Dermis blood vessel endothelial cell (primary cell): ENCODE data around the gene PAPOLB. TPM values are rescaled to one million over a fixed set of nuclear protein-coding genes. Genes with fewer than 3 reads are reported as not detected.
"Not testable (repeated sequence)": the region's sequence is repeated elsewhere in the genome, so short reads cannot be mapped to it uniquely, and the experiment has no call there.

Experiments
- DNase-seq: peaks from one replicate; pipeline ENCODE4 v3.0.0; 2010
- total RNA-seq: library from RNA; depleted of rRNA; stranded (reverse); fragments of >200 nt; gene quantifications from 2 replicates; pipeline ENCODE4 v1.2.3, GENCODE V29; 2014

Gene PAPOLB
- 0.23 and 0.34 TPM in 2 replicates for total RNA-seq

- DNase-seq: no peak
Observed at GRCh38 chr7:4861673-4862072, at the start of gene PAPOLB. Gene PAPOLB (minus strand): TSS chr7:4862030. CDS start chr7:4861810, 220 bp downstream.

- no peak for DNase-seq
Observed at GRCh38 chr7:4911111-4911828, 49.4 kb upstream of the PAPOLB start.

GRCh38 chr7:4906682-4907081 lies 44.9 kb upstream of the PAPOLB start:
- no peak for DNase-seq

DNA sequence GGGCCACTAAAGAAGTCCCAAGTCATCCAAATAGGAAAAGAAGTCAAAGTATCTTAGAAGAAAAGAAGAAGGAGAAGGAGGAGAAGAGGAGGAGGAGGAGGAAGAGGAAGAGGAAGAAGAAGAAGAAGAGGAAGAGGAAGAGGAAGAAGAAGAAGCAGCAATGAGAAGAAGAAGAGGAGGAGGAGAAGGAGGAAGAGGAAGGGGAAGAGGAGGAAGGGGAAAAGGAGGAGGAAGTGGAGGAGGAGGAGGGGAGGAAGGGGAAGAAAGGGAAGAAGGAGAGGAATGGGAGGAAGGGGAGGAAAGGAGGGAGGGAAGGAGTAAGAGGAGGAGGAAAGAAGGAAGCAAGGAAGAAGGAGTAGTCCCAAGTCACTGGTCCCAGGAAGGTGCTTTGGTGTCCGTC lies 43.3 kb upstream of the PAPOLB start:
- no peak for DNase-seq

- DNase-seq: no peak
Observed at GRCh38 chr7:4904346-4904745, 42.5 kb upstream of the PAPOLB start.

DNA sequence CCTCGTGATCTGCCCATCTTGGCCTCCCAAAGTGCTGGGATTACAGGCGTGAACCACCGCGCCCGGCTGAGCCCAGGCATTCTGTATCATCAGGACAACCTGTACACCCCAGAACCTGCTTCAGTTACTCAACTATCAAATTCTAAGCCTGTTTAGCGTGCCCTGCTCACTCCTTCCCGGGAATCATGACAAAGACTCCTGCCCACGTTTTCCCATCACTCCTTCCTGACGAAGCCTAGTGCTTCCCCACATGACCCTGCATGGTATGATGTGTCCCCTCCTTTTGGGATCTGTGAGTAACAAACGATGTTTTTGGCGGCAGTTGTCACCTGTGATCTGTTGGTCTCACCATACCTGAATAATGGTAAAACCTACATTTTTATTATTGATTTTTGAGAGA lies 33.9 kb upstream of the PAPOLB start:
- no peak for DNase-seq

DNA sequence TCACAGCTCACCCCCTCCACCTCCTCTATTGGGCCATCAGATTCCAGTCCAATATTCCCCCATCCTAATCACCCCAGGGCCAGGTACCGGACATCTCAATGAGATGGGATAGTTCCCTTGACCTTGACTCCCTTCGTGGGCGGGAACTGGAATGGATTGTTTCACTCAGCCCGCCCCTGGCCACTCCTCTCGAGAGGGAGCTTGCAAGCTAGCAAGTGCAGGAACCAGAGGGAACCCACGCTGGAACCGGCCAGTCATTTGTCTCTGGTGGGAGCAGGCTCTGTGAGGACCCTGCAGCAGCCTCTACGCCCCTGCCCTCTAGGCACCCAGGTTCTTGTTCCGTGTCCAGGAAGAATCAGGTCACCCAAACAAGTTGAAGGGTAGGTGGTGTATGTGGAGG lies 32.7 kb upstream of the PAPOLB start:
- no peak for DNase-seq

- DNase-seq: no peak
Observed at GRCh38 chr7:4893929-4894475, 32.2 kb upstream of the PAPOLB start.

GRCh38 chr7:4893188-4893587 lies 31.4 kb upstream of the PAPOLB start:
- DNase-seq: not testable (repeated sequence)

DNA sequence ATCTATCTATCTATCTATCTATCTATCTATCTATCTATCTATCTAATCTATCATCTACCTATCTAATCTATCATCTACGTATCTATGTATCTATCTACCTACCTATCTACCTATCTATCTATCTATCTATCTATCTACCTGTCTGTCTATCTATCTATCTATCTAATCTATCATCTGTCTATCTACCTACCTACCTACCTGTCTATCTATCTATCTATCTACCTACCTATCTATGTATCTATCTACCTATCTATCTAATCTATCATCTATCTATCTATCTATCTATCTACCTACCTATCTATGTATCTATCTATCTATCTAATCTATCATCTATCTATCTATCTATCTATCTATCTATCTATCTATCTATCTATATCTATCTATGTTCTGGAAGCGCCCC lies 29.7 kb upstream of the PAPOLB start:
- DNase-seq: not testable (repeated sequence)

DNA sequence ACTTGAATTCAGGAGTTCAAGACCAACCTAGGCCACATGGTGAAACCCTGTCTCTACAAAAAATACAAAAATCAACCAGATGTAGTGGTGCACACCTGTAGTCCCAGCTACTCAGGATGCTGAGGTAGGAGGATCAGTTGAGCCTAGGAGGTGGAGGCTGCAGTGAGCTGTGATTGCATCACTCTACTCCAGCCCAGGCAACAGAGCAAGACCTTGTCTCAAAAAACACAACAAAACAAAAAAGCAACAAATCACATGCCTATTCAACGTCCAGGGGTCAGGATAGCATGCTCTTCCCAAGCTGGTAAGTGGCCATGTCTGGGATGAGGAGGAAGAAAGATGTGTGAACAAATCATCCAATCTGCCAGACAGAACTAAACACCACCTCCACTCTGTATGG lies 27.9 kb upstream of the PAPOLB start:
- no peak for DNase-seq

DNA sequence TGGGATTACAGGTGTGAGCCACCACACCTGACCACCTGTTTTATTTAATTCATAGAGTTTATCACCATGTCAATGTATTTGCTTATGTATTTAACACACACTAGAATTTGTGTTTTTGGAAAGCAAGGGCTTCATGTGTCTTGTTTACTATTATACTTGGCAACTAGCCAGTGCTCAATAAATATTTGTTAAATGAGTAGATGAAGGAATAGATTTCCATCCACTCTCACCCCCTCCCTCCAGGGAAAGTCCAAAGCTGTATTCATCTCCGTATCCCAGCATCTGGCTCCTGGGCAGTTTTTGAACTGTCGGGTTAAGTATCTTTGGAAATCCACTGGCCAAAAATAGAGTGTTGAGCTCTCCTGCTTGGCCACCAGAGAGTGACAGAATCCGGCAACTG lies 26.3 kb upstream of the PAPOLB start:
- DNase-seq: no peak

DNA sequence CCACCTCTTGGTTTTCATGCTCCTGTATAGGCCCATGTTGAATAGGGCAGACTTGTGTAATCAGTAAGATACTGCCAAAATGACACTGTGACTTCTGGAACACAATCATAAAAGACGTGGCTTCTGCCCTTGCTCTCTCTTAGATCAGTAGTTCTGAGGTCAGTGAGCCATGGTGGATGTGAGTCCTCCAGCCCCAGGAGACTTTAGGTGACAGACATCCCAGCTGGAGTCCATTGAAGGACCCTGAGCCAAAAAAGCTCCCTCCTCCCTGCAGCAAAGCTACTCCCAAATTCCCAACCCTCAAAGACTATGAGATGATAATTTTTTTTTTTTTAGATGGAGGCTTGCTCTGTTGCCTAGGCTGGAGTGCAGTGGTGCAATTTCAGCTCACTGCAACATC lies 24.8 kb upstream of the PAPOLB start:
- DNase-seq: no peak

DNA sequence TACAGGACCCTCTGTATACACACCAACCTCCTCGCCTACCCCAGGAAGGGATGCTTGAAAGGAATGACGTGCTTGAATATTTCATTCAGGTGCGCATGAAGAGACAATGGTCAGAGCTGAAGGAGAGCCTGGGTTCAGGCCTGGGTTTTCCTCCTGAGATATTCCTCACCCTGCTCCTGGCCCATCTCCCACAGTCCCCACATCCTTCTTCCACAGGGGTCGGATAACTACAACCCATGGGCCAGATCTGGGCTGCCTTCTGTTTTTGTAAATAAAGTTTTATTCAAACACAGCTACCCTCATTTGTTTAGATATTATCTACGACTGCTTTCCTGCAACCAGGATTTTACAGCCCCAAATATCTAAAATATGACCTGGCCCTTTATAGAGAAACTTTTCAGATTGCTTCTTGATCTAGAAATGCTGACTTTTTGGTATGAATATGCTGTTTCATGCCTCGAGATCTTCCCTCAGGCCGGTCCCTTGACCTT lies 23.5 kb upstream of the PAPOLB start:
- no peak for DNase-seq

GRCh38 chr7:4884164-4884563 lies 22.3 kb upstream of the PAPOLB start:
- DNase-seq: no peak

GRCh38 chr7:4883372-4884144 lies 21.7 kb upstream of the PAPOLB start, which contains the start of gene RADIL:
Gene RADIL (minus strand): TSS chr7:4883716. CDS start chr7:4878139, 5,577 bp downstream.
- peak; percentile 80 for DNase-seq

- no peak for DNase-seq
Observed at GRCh38 chr7:4883033-4883371, 21.2 kb upstream of the PAPOLB start.

GRCh38 chr7:4882169-4883032 lies 20.6 kb upstream of the PAPOLB start:
- DNase-seq: peak; percentile 53

DNA sequence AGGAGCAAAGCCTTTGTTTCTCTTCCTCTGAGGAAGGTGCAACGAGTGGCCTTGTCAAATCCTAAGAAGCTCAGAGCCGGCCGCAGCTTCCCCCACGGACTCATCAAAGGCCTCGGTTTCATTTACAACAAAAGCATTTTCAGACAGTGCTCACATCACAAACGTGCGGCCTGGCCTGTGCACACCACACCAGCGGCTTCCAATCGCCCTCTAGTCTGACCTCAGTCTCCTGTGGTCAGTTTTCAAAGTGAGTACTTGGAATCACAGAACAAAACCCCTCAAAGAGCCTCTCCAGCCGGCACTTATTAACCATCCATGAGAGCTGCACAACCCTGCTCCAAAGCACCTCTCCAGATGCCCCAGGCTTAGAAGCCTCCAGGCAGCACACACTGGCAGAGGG lies 18.4 kb upstream of the PAPOLB start:
- DNase-seq: no peak

GRCh38 chr7:4879396-4880081 lies 17.7 kb upstream of the PAPOLB start:
- DNase-seq: no peak

- DNase-seq: no peak
Observed at GRCh38 chr7:4878336-4879335, 16.8 kb upstream of the PAPOLB start.
